ENCODE data around the gene ZNF146. TPM values are rescaled to one million over a fixed set of nuclear protein-coding genes. Genes with fewer than 3 reads are reported as not detected.

The ZNF146 gene
- polyA plus RNA-seq, 1 donor (not counting 4 experiments of a cell fraction or from before 2014, with no cell fraction given): 82.6 TPM

DNA sequence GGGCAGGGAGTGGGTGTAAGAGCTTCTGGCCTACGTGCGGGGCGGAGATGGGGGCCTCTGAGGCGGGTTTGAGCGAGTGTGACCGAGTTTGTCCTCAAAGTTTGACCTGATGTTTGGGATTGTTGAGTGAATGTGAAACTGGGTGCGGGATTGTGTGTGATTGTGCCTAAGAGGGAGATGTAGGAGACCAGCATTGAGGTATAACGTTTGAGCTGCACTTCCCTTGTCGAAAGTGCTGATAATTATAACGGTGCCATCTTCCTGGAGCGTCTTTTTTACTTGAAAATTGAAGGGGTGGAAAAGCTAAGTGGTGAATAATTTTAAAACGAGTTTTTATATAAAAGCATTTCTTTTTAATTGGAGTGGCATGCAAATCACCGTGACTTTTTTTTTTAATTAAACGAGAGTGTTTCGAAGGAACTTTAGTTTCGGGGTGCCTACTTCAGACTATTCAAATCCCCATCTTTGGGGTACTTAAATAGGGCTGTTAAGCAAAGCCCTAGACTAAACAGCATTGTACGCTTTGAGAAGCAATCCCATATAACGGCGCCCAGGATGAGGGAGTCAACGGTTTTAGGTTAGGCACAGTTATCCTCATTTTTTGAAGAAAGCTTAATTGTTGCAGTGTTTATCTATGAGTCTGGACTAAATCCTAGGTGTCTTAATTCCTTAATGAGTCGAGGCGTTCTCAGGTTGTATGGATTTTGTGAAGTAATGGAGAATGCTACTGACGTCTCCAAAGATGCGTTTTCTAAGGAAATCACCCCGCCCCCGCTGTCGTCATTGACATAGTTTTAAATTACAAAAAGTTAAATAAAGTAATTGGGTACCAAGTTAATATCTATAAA, 594 bp downstream of the ZNF146 start:
- Histone ChIP-seq H4K20me1 (ENCODE audit: control insufficient read depth, extremely low read depth, insufficient read depth, low read length) (peaks cover 7% of the 10 kb centered on the region), H2AFZ (ENCODE audit: control insufficient read depth, low read length) (peak overlapping the region; percentile 95), H3K36me3 (ENCODE audit: control insufficient read depth in 2 of 2, extremely low read depth in 1 of 2, insufficient read depth in 2 of 2, low read length in 2 of 2) (peaks cover 0 to 2% of the 10 kb centered on the region in 2 experiments), H3K9me1 (ENCODE audit: control insufficient read depth, extremely low read depth, insufficient read depth, low read length) (peaks cover 2% of the 10 kb centered on the region), H3K9ac (ENCODE audit: control insufficient read depth, extremely low read depth, insufficient read depth, low read length) (peak overlapping the region; percentile 99), H3K4me3 (ENCODE audit: control insufficient read depth in 2 of 3, extremely low read depth in 1 of 3, insufficient read depth in 2 of 3, low read depth in 1 of 3, low read length in 3 of 3) (peak overlapping the region; percentile 78 to 99 (median 89)), H3K9me3 (ENCODE audit: control insufficient read depth, low read depth, low read length) (no peaks in the 10 kb centered on the region), H3K4me1 (ENCODE audit: control insufficient read depth, extremely low read depth, insufficient read depth, low read length) (peaks cover 12% of the 10 kb centered on the region), H3K4me2 (ENCODE audit: control insufficient read depth, extremely low read depth, insufficient read depth, low read depth, low read length) (peak overlapping the region; percentile 91), H3K27ac (ENCODE audit: control insufficient read depth, insufficient read depth, low read length) (peak overlapping the region; percentile 96), H3K79me2 (ENCODE audit: control insufficient read depth, insufficient read depth, low read length) (peaks cover 60% of the 10 kb centered on the region), H3K27me3 (ENCODE audit: control insufficient read depth, extremely low read depth, insufficient read depth, low read length) (no peaks in the 10 kb centered on the region)
- no peak for TF ChIP-seq EZH2 (IDR thresholded peaks at IDR 0.05; ENCODE audit: low read length)
- TF ChIP-seq, protein P1, sequence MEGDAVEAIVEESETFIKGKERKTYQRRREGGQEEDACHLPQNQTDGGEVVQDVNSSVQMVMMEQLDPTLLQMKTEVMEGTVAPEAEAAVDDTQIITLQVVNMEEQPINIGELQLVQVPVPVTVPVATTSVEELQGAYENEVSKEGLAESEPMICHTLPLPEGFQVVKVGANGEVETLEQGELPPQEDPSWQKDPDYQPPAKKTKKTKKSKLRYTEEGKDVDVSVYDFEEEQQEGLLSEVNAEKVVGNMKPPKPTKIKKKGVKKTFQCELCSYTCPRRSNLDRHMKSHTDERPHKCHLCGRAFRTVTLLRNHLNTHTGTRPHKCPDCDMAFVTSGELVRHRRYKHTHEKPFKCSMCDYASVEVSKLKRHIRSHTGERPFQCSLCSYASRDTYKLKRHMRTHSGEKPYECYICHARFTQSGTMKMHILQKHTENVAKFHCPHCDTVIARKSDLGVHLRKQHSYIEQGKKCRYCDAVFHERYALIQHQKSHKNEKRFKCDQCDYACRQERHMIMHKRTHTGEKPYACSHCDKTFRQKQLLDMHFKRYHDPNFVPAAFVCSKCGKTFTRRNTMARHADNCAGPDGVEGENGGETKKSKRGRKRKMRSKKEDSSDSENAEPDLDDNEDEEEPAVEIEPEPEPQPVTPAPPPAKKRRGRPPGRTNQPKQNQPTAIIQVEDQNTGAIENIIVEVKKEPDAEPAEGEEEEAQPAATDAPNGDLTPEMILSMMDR (optimal IDR thresholded peaks at IDR 0.05 in 1 of 3, IDR thresholded peaks at IDR 0.05 in 1 of 3, conservative IDR thresholded peaks at IDR 0.05 in 1 of 3; ENCODE audit: extremely low read depth in 1 of 3, insufficient read depth in 2 of 3, low read length in 3 of 3): no peak
- DNase-seq (ENCODE audit: low read depth, low spot score) (no peak), FAIRE-seq (no peak)
- dilution Hi-C loops (cut with MboI; ENCODE audit: extremely low pct_ligation_motif_present, low sequenced_read_pairs): no loop called here

DNA sequence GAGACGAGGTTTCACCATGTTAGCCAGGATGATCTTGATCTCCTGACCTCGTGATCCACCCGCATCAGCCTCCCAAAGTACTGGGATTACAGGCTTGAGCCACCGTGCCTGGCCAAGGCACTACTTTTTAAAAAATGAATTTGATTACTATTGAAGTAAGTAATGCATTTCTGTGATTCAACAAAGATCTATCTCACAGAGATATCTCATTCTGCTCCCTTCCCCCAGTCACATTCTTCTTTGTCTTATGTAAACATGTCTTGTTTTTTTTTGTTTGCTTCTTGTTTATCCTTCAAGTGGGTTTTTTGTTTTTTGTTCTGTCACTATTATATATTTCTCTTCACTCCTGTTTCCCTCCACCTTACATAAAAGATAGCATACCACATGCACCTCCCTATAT, 6.6 kb downstream of the ZNF146 start:
- TF ChIP-seq, protein P1 (optimal IDR thresholded peaks at IDR 0.05 in 1 of 3, IDR thresholded peaks at IDR 0.05 in 1 of 3, conservative IDR thresholded peaks at IDR 0.05 in 1 of 3; ENCODE audit: extremely low read depth in 1 of 3, insufficient read depth in 2 of 3, low read length in 3 of 3): no peak
- no peak for TF ChIP-seq EZH2 (IDR thresholded peaks at IDR 0.05; ENCODE audit: low read length)
- dilution Hi-C loops (cut with MboI; ENCODE audit: extremely low pct_ligation_motif_present, low sequenced_read_pairs): no loop called here
- peaks cover 6% of the 10 kb centered on the region for H3K4me1 ChIP-seq (ENCODE audit: control insufficient read depth, extremely low read depth, insufficient read depth, low read length)
- H3K9me3 ChIP-seq (ENCODE audit: control insufficient read depth, low read depth, low read length): no peaks in the 10 kb centered on the region
- no peak overlapping the region for H3K9ac ChIP-seq (ENCODE audit: control insufficient read depth, extremely low read depth, insufficient read depth, low read length)
- H2AFZ ChIP-seq (ENCODE audit: control insufficient read depth, low read length): no peak overlapping the region
- H3K36me3 ChIP-seq (ENCODE audit: control insufficient read depth in 2 of 2, extremely low read depth in 1 of 2, insufficient read depth in 2 of 2, low read length in 2 of 2): peaks cover 6 to 17% of the 10 kb centered on the region in 2 experiments
- H3K27ac ChIP-seq (ENCODE audit: control insufficient read depth, insufficient read depth, low read length): no peak overlapping the region
- H3K27me3 ChIP-seq (ENCODE audit: control insufficient read depth, extremely low read depth, insufficient read depth, low read length): no peaks in the 10 kb centered on the region
- H3K9me1 ChIP-seq (ENCODE audit: control insufficient read depth, extremely low read depth, insufficient read depth, low read length): peaks cover 2% of the 10 kb centered on the region
- DNase-seq (ENCODE audit: low read depth, low spot score): no peak
- peaks cover 95% of the 10 kb centered on the region for H3K79me2 ChIP-seq (ENCODE audit: control insufficient read depth, insufficient read depth, low read length)
- FAIRE-seq: no peak
- H3K4me3 ChIP-seq (ENCODE audit: control insufficient read depth in 2 of 3, extremely low read depth in 1 of 3, insufficient read depth in 2 of 3, low read depth in 1 of 3, low read length in 3 of 3): no peak overlapping the region
- no peak overlapping the region for H3K4me2 ChIP-seq (ENCODE audit: control insufficient read depth, extremely low read depth, insufficient read depth, low read depth, low read length)
- peaks cover 20% of the 10 kb centered on the region for H4K20me1 ChIP-seq (ENCODE audit: control insufficient read depth, extremely low read depth, insufficient read depth, low read length)

Measured in keratinocyte (primary cell).